ENCODE results near the gene WFDC10A. TPM values are rescaled to one million over a fixed set of nuclear protein-coding genes. Genes with fewer than 3 reads are reported as not detected.
"Not testable (repeated sequence)": the region's sequence is repeated elsewhere in the genome, so short reads cannot be mapped to it uniquely, and the experiment has no call there.

WFDC10A gene
- not detected in 2 replicates for total RNA-seq

DNA sequence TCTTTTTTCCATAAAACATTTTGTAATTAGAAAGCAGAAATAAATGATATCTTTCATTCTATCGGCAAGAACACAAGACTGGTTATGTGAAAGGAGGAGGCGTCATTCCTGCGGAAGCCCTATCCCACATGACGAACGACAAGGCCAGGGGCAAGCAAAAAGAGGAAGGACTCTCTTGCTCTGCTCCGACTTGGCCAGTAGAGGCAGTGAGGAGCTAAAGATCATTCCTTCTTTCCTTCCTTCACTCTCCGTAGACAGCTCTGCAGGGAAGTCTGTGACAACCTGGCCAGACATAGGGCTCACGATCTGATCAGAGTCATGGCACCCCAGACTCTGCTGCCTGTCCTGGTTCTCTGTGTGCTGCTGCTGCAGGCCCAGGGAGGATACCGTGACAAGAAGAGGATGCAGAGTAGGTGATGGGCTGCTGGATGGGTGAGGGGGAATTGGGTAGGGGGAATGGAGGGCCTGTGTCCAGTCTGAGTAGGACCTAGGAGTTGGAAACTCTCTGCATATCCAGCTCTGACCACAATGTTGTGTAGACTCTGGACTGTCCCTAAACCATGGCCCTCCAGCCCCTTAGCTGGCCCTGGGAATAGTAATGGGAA, at the start of gene WFDC10A:
Gene WFDC10A, plus strand, starts transcription at position 244 of the 605 bp plus-strand sequence. Its CDS starts 75 bp downstream, at position 319.
- DNase-seq (ENCODE audit: low read depth in 2 of 2), result peak in 1 of 2 donors; percentile 58

DNA sequence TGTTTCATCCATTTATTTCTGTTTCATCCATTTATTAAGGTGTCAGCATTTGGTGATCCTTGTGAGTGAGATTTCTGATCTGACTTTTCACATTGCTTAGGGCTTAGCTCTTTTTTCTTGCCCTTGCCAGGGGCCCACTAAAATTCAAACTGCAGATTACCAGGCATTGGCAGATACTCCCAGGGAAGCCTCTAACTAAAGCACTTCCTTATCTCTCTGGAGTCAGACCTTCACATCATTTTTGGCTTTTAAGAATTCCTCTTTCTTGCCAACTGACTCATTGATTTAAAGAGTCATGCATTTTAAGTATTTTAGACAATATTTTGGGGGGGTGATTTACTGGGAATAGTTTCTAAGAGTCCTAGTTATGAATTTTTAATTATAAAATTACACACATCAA, 47.8 kb upstream of the WFDC10A start:
- no peak for DNase-seq (ENCODE audit: low read depth in 2 of 2)

DNA sequence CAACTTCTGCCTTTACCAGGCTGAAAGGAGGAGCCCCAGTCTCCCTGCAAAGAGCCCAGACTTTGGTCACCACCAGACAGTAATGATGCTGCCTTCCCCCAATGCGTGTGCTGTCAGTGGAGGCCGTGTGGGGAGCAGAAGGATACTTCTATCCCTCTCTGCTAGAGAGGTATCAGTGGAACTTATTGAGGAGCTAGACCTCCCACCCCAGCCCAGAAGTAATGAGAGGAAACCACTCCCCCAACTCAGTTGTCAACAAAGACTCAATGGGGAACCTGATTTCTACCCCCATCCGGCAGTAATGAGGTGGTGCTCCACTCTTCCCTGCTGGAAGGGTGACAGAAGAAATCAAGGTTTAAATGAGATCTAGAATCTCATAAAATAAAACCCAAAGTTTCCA, 46.0 kb upstream of the WFDC10A start:
- DNase-seq (ENCODE audit: low read depth in 2 of 2), result no peak

DNA sequence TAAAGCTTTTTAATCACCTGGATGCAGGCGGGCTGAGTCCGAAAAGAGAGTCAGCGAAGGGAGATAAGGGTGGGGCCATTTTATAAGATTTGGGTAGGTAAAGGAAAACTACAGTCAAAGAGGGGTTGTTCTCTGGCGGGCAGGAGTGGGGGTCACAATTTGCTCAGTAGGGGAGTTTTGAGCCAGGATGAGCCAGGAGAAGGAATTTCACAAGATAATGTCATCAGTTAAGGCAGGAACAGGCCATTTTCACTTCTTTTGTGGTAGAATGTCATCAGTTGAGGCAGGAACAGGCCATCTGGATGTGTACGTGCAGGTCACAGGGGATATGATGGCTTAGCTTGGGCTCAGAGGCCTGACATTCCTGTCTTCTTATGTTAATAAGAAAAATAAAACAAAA, 45.2 kb upstream of the WFDC10A start:
- DNase-seq (ENCODE audit: low read depth in 2 of 2), result not testable (repeated sequence)

DNA sequence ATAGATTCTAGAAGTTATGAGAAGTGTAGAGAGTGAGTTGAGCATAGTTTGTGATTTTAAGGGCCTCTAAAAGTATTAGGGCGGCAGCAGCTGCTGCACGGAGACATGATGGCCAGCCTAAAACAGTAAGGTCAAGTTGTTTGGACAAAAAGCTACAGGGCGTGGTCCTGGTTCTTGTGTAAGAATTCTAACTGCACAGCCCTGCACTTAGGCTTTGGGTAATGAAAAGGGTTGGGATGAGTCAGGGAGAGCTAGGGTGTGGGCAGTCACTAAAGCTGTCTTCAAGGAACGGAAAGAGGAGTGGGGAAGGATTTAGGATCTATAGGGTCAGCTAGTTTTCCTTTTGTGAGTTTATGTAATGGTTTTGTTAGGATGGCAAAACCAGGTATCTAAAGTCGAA, 43.6 kb upstream of the WFDC10A start:
- DNase-seq (ENCODE audit: low read depth in 2 of 2), result not testable (repeated sequence)

DNA sequence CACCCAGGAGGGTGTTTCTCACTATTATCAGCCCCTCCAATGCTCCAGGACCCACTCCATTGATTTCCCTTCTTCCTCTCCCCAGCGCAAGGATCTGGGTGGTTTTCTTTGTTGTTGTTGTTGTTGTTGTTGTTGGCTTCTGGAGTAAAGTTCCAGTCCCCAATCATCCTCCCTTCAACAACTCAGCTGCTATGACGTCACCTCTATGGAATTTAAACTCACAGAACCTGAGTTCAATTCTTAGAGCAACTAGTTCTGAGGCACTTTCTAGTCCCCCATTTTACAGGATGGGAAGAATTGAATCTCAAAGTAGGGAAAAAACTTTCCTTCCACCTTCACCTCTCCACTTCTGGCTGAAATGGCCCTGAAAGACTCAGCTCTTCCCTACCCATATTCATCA, 40.7 kb upstream of the WFDC10A start:
- no peak for DNase-seq (ENCODE audit: low read depth in 2 of 2)

DNA sequence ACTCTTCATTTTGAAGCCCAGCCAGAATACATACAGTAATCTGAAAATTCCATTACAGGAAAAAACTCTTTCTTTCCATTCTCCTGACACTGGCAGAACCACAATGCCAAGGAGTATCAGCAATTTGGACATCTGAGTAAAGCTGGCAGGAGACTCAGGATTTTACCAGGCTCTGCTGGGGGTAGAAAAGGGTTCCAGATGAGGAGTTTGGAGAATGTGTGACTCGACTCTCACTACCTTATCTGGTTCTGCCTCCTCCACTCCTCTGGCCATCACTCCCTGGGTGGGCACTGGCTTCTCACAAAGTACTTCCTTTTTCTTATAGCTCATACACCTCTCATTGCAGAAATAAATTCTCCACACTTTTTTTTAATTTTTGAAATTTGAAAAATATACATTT, 39.8 kb upstream of the WFDC10A start:
- DNase-seq (ENCODE audit: low read depth in 2 of 2), result no peak

DNA sequence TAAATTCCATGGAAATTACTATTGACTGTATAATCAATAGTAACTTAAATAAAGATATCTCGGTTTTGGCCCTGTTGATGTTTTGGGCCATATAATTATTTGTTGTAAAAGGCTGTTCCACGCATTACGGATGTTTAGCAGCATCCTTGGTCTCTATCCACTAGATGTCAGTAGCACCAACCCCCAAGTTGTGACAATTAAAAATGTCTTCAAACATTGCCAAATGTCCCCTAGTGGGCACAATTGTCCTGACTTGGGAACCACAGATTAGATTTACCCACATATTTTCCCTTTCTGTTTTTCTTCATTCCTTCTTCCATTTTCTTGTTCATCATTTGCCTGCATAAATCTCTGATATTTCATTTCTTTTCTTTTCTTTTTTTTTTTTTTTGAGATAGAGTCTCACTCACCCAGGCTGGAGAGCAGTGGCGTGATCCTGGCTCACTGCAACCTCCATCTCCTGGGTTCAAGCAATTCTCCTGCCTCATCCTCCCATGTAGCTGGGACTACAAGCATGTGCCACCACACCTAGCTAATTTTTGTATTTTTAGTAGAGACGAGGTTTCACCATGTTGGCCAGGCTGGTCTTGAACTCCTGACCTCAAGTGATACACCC, 36.9 kb upstream of the WFDC10A start:
- DNase-seq (ENCODE audit: low read depth in 2 of 2), result peak; percentile 36 to 55

DNA sequence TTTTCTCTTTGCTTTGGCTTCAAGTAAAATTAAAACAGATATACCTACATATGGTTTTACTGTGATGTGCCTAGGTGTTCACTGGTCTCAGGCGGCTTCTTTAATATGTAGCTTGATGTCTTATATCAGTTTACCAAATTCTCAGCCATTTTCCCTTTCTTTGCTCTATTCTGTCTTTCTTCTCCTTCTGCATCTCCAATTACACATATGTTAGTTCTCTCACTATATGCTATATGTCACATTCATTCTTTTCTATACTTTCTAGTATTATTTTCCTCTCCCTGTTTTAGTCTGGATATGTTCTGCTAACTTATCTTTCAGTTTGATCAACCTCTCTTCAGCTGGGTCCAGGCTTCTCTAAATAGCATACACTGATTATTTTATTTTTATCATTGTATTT, 36.0 kb upstream of the WFDC10A start:
- DNase-seq (ENCODE audit: low read depth in 2 of 2), result no peak

DNA sequence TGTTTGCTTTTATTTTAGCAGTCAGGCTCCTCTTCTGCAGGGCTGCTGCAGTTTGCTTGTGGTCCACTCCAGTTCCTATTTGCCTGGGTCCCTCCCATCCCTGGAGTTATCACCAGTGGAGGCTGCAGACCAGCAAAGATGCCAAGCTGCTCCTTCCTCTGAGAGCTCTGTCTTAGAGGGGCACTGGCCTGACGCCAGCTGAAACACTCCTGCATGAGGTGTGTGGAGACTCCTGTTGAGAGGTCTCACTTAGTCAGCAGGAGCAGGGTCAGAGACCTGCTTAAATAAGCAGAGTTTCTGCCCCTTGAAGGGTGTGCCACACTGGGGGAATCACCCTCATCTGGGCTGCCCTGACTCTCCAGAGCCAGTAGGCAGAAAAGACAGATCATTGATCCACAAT, 34.3 kb upstream of the WFDC10A start:
- no peak for DNase-seq (ENCODE audit: low read depth in 2 of 2)

DNA sequence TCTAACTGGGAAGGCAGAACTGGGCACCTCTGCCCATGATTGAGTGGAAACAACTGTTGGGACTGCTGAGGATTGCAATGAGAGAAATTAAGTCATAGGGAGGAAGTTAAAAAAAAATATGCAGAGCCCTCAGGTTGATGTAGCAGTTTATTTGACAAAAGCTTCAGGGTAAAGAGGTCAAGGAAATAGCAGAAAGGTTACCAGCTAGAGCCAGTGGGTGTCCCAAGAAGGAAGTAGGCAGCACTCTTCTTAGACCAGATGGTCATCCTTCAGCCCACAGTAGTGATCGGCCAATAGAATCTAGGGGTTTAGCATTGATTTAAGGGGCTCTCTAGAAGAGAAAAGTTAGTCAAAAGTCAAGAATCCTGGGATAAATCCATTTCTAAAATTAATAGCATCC, 21.7 kb upstream of the WFDC10A start:
- no peak for DNase-seq (ENCODE audit: low read depth in 2 of 2)

DNA sequence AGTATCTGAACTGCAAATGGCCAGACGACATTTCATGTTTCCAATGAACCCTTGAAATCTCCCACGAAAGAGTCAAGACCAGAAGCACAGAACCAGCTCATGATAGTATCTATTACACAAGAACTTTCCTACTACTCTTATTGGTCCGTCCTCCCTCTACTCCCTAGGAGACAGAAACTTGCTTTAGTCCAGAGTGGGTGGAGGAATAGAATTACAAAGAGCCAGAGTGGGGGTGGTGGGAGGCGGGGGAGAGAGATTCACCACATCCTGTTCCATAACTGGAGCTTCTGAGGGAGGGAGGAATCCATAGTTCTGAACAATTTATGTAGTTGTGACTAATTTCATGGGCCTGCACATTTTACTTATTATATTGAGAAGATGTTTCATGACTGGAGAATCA, 18.5 kb upstream of the WFDC10A start:
- DNase-seq (ENCODE audit: low read depth in 2 of 2), result no peak

DNA sequence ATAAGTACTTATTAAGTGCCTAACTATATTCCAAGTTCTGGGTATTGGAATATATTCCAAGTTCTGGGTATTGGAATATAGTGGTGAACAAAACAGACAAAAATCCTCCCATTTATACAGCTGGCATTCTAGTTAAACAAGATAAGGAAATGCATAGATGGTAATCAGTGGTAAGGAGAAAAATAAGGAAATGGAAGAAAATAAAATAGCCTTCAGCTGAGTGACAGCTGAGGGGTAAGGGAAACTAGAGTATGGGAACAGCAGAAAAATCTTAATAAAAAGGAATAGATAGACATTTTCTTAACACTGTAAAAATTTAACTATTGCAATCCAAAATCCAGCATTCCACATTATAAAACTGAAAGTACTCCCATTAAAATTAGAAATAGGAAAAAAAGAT, 17.2 kb upstream of the WFDC10A start:
- no peak for DNase-seq (ENCODE audit: low read depth in 2 of 2)

DNA sequence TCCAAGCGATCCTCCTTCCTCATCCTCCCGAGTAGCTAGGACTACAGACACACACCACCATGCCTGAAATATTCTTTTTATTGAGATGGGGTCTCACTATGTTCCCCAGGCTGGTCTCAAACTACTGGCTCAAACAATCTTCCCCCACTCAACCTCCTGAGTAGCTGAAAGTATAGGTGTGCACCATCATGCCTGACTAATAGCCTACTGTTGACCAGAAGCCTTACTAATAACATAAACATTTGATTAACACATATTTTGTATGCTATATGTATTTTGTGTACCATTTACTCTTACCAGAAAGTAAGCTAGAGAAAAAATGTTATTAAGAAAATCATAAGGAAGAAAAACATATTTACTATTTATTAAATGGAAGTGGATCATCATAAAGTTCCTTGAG, 11.9 kb upstream of the WFDC10A start:
- DNase-seq (ENCODE audit: low read depth in 2 of 2), result no peak

DNA sequence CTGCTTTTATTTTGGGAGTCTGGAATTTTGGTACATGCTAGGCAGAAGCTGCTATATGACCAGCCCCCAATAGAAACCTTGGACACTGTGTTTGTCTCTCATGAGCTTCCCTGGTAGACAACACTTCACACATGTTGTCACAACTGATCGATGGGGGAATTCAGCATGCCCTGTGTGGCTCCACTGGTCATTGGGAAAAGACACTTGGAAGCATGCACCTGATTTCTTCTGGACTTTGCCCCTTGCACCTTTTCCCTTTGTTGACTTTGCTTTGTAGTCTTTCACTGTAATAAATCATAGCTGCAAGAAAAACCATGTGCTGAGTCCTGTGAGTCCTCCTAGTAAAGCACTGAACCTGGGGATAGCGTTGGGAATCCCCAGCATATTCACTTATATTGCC, 7.9 kb upstream of the WFDC10A start:
- no peak for DNase-seq (ENCODE audit: low read depth in 2 of 2)

DNA sequence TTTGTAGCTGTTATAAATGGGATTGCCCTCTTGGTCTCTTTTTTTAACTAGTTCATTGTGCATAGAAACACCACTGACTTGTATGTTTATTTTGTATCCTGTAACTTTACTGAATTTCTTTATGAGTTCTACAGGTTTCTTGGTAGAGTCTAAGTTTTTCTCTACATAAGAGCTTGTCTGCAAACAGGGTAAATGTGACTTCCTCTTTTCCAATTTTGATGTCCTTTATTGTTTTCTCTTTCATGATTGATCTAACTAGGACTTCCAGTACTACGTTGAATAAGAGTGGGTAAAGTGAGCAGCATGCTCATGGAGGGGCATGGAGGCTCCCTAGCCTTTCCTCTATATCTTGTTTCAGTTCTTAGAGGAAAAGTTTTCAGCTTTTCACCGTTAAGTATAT, 3.0 kb upstream of the WFDC10A start:
- DNase-seq (ENCODE audit: low read depth in 2 of 2), result no peak

DNA sequence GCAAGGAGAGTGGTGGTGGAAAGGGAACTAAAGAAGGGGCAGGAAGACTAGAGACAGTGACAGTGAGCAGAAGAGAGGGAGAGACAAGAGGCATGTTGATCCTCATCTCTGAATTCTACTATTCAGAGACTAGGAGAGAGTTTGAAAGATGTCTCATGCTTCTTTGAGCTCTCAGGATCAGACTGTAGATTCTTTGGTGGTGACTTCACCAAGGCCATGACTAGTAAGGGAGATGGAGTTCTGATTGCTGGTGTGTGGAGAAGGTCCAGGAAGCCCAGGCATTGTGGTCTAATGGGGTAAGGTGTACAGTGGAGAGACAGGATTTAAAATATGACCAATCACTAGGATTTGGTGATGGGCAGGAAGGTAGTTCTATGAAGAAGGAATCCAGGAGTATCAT, 832 bp downstream of the WFDC10A start:
- DNase-seq (ENCODE audit: low read depth in 2 of 2), result no peak

DNA sequence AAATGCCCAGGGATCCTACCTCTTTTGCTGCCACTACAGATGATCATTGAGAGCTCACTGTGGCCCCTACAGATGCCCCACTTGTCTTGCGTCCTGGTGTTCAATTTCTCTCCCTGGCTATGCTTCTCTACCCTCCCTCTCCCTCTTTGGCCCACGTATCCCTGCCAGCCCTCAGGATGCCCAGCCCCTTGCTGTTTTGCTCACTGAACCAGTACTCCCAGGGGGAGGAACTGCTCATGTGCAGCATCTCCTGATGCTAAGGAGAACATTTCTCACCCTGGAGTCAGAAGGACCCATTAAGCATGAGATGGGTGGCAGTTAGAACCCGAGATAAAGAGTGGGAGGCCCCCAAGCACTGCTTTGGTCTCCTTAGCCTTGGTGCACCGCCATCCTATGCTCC, 1.6 kb downstream of the WFDC10A start, which contains the start of gene WFDC9:
Gene WFDC9, minus strand, starts transcription at position 101 of the 400 bp plus-strand sequence. CDS start 21,103 bp downstream, outside the sequence.
- no peak for DNase-seq (ENCODE audit: low read depth in 2 of 2)

DNA sequence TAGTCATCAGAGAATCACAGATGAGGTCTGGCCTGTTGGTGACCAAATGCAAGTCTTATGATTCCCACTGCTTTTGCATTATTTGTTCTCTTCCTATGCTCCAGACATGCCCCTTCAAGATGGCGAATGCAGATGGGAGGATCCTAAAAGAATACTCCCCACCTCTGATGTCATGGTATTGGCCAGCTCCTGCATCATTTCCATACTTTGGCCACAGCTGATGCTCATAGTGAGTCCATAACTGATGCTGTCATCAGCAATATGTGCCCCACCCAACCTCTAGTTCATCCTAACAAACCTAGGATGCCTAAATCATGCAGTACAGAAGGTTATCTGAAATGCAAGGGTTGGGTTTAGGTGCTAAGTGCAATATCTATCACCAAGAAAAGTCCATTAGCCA, 7.0 kb downstream of the WFDC10A start:
- no peak for DNase-seq (ENCODE audit: low read depth in 2 of 2)

DNA sequence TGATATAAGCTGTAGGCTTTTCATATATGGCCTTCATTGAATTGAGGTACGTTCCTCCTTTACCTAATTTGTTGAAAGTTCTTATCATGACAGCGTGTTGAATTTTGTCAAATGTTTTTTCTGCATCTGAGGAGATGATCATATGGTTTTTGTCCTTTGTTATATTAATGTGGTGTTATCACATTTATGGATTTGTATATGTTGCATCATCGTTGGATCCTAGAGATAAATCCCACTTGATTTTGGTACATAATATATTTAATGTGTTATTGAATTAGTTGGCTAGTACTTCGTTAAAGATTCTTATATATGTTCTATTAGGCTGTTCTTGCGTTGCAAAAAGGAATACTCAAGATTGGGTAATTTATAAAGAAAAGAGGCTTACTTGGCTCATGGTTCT, 10.1 kb downstream of the WFDC10A start:
- DNase-seq (ENCODE audit: low read depth in 2 of 2), result no peak

DNA sequence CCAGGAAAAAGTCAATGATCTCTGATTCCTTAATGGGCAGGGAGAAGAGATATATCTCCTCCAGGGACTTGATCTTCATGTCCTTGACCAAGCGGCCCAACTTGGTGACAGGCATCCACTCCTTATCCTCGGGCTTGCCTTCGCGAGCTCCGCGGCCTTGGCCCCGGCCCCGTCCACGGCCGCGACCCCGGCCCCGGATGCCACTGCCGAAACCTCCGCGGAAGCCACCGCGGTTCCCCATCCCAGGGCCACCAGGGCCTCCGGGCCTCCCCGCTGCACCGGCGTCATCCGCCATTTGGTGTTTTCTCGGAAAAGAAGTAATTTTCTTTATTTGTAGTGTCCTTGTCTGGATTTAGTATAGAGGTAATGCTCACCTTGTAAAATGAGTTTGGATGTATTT, 11.5 kb downstream of the WFDC10A start:
- DNase-seq (ENCODE audit: low read depth in 2 of 2), result not testable (repeated sequence)

DNA sequence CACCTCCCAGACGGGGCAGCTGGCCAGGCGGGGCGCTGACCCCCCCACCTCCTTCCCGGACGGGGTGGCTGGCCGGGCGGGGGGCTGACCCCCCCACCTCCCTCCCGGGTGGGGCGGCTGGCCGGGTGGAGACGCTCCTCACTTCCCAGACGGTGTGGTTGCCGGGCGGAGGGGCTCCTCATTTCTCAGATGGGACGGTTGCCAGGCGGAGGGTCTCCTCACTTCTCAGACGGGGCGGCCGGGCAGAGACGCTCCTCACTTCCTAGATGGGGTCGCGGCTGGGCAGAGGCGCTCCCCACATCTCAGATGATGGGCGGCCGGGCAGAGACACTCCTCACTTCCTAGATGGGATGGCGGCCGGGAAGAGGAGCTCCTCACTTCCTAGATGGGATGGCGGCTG, 16.3 kb downstream of the WFDC10A start:
- DNase-seq (ENCODE audit: low read depth in 2 of 2), result not testable (repeated sequence)

DNA sequence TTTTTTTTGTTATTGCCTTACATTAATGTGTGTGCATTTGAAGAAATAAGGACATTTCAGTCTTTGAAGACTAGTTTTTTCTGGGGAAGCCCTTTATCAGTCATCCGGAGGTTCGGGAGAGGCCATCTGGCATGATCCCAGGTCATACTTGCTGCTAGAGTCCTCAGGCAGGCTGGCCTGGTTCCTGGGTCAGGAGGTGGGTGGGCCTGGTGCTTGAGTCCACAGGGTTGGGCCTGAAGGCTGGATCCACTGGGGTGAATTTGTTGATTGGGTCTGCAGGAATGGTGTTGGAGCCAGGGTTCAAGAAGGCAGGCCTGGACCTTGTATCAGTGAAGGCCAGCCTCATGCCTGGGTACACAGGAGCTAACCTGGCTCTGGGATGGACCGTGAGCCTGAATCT, 17.3 kb downstream of the WFDC10A start:
- DNase-seq (ENCODE audit: low read depth in 2 of 2), result no peak
